PC-3 (cell line): ENCODE results near the gene THRA. TPM values are rescaled to one million over a fixed set of nuclear protein-coding genes. Genes with fewer than 3 reads are reported as not detected.

Experiments used
- ATAC-seq: fragments of 200-7000 bp; cut with Tn5 transposase; 2 replicates; pipeline ENCODE4 v1.9.1; 2020; ENCODE audit warnings: mild to moderate bottlenecking, moderate library complexity
- BruUV-seq: library from RNA; stranded (reverse); fragments of 400-500 nt; replicated peaks from 2 replicates; lab custom pipeline; 2021; lab: Mats Ljungman, UMichigan
- CTCF ChIA-PET: fragments of 300-600 bp; sonication (Branson Sonifier 250); formaldehyde crosslinking; loops from one replicate; lab custom pipeline; 2022; ENCODE audit warnings: antibody characterized with exemption; lab: Charles Lee
- POLR2A ChIA-PET: fragments of 300-600 bp; sonication (Branson Sonifier 250); formaldehyde crosslinking; loops from one replicate; lab custom pipeline; 2022; ENCODE audit warnings: antibody characterized with exemption; ENCODE audit not compliant: unreplicated experiment; lab: Charles Lee
- DNase-seq: peaks from one replicate; pipeline ENCODE4 v3.0.0-alpha.2; 2015
- H2AFZ ChIP-seq: fragments of 300-600 bp; sonication (generic); 2 replicates; pipeline ENCODE4 v1.6.0; 2016; ENCODE audit warnings: antibody characterized with exemption, low read length
- H3F3A ChIP-seq: fragments of 300-600 bp; sonication (generic); one replicate; pipeline ENCODE4 v1.6.0; 2017; ENCODE audit warnings: antibody characterized with exemption, low read length, control low read depth, mild to moderate bottlenecking; ENCODE audit not compliant: unreplicated experiment
- H3K27ac ChIP-seq: fragments of 300-600 bp; sonication (generic); 2 replicates; pipeline ENCODE4 v1.5.1; 2016; ENCODE audit warnings: mild to moderate bottlenecking, low read length
- H3K27me3 ChIP-seq: fragments of 300-600 bp; sonication (generic); 2 replicates; pipeline ENCODE4 v1.6.1; 2016; ENCODE audit warnings: low read length, mixed read lengths
- H3K36me3 ChIP-seq: fragments of 300-600 bp; sonication (generic); 2 replicates; pipeline ENCODE4 v1.6.1; 2016; ENCODE audit warnings: low read depth, mixed run types, low read length, mixed read lengths
- H3K4me1 ChIP-seq: fragments of 300-600 bp; sonication (generic); 2 replicates; pipeline ENCODE4 v1.5.1; 2016; ENCODE audit warnings: low read length; ENCODE audit not compliant: insufficient read depth
- H3K4me2 ChIP-seq: fragments of 300-600 bp; sonication (generic); 2 replicates; pipeline ENCODE4 v1.6.0; 2016; ENCODE audit warnings: low read length
- H3K4me3 ChIP-seq: fragments of 300-600 bp; sonication (generic); 2 replicates; pipeline ENCODE4 v1.5.1; 2016; ENCODE audit warnings: mild to moderate bottlenecking, low read length, mixed read lengths
- H3K79me2 ChIP-seq: fragments of 300-600 bp; sonication (generic); 2 replicates; pipeline ENCODE4 v1.6.1; 2017; ENCODE audit warnings: low read length, mixed read lengths
- H3K9ac ChIP-seq: fragments of 300-600 bp; sonication (generic); 2 replicates; pipeline ENCODE4 v1.6.0; 2016; ENCODE audit warnings: mild to moderate bottlenecking, low read length
- H3K9me2 ChIP-seq: fragments of 300-600 bp; sonication (generic); replicated peaks from 2 replicates; pipeline ENCODE4 v1.6.1; 2016; ENCODE audit warnings: mixed run types, low read length, mixed read lengths
- H3K9me3 ChIP-seq: fragments of 300-600 bp; sonication (generic); 2 replicates; pipeline ENCODE4 v1.6.1; 2016; ENCODE audit warnings: low read length, mixed read lengths
- H4K20me1 ChIP-seq: fragments of 300-600 bp; sonication (generic); 2 replicates; pipeline ENCODE4 v1.6.1; 2016; ENCODE audit warnings: low read length, mixed read lengths
- EZH2 ChIP-seq: fragments of 300-600 bp; sonication (generic); IDR thresholded peaks from one replicate; pipeline ENCODE4 v1.6.1; 2017; ENCODE audit warnings: antibody characterized with exemption, mild to moderate bottlenecking, low read length; ENCODE audit not compliant: unreplicated experiment
- EZH2phosphoT487 ChIP-seq: fragments of 300-600 bp; sonication (generic); IDR thresholded peaks from 2 replicates; pipeline ENCODE4 v1.6.1; 2018; ENCODE audit warnings: mild to moderate bottlenecking, antibody characterized with exemption, low read length, borderline replicate concordance
- intact Hi-C: fragments of 100-400 bp; cut with micrococcal nuclease; formaldehyde crosslinking; loops from 2 replicates; pipeline ENCODE4 v1.9.0; 2023
- total RNA-seq: library from RNA; depleted of rRNA; stranded (reverse); fragments of >200 nt; gene quantifications from 2 replicates; pipeline ENCODE4 v1.2.3, GENCODE V29; 2014
- TF ChIP-seq, protein P1 (sequence below): fragments of 300-600 bp; sonication (generic); conservative IDR thresholded peaks from 2 replicates; pipeline ENCODE4 v1.5.1; 2017; ENCODE audit warnings: antibody characterized with exemption, low read depth, mild to moderate bottlenecking, low read length

The THRA gene
- total RNA-seq, 1 experiment from 2014 or later = 6.6 TPM

GRCh38 chr17:40068584-40068916, 5.8 kb downstream of the THRA start:
- Histone ChIP-seq H3K27ac (no peak overlapping the region), H3K4me2 (peak overlapping the region; percentile 75), H2AFZ (peak overlapping the region; percentile 70), H3K4me3 (peak overlapping the region; percentile 43; the same call in 1 of the 2 replicates), H3K9ac (peak overlapping the region; percentile 32), H3K9me3 (no peaks in the 10 kb centered on the region), H3K27me3 (no peaks in the 10 kb centered on the region), H3K9me2 (no peaks in the 10 kb centered on the region), H3K36me3 (no peaks in the 10 kb centered on the region), H3K4me1 (peaks cover 38% of the 10 kb centered on the region), H4K20me1 (no peaks in the 10 kb centered on the region), H3K79me2 (no peaks in the 10 kb centered on the region), H3F3A (no peaks in the 10 kb centered on the region)
- POLR2A ChIA-PET = interaction anchor here (0.6 kb wide), 1 partner anchor 46 kb away, joined by 4 read pairs; no protein-coding TSS in a partner anchor
- CTCF ChIA-PET = interaction anchor here (0.6 kb wide), 1 partner anchor 277 kb away, joined by 9 read pairs; no protein-coding TSS in a partner anchor
- intact Hi-C loops = no loop called here
- ATAC-seq (no peak), DNase-seq (no peak)
- no peak for TF ChIP-seq EZH2phosphoT487
- TF ChIP-seq, protein P1, sequence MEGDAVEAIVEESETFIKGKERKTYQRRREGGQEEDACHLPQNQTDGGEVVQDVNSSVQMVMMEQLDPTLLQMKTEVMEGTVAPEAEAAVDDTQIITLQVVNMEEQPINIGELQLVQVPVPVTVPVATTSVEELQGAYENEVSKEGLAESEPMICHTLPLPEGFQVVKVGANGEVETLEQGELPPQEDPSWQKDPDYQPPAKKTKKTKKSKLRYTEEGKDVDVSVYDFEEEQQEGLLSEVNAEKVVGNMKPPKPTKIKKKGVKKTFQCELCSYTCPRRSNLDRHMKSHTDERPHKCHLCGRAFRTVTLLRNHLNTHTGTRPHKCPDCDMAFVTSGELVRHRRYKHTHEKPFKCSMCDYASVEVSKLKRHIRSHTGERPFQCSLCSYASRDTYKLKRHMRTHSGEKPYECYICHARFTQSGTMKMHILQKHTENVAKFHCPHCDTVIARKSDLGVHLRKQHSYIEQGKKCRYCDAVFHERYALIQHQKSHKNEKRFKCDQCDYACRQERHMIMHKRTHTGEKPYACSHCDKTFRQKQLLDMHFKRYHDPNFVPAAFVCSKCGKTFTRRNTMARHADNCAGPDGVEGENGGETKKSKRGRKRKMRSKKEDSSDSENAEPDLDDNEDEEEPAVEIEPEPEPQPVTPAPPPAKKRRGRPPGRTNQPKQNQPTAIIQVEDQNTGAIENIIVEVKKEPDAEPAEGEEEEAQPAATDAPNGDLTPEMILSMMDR = no peak
- no TSS peak for BruUV-seq

DNA sequence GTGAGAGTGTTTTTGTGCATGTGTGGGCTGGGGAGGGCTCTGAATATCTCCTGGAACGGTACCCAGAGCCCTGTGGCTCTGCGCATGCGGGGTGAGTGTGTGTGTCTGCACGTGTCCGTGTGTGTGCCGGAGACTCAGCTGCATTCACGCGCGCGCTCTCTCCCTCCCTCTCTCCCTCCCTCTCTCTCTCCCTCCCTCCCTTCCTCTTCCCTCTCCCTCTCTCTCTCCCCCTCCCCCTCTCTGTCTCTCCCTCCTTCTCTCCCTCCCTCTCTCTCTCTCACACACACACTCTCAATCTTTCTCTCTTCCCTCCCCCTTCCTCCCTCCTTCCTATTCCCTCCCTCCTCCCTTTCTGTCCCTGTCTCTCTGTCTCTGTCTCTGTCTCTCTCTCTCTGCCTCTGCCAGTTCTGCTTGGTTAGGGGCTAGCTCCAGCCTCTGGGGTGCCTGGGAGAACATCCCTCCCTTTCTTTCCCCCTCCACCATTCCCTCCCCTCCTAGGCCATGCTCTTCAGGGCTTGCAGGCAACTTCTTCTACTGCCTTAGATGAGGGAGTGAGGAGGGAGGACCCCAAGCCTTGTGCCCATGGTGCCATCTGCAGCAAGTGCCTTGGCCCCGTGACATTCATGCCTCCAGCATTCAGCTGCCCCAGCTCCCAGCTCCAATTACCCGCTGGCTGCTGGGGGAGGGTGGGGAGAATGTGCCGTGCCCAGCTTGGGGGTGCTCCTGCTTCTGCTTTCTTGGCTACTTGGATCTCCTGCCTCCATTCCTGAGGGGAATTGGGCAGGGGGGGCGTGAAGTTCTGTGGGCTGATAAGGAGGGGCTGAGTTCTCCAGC, 6.4 kb downstream of the THRA start:
- peak overlapping the region; percentile 70 for H2AFZ ChIP-seq
- intact Hi-C loops = no loop called here
- H3K9me2 ChIP-seq = no peaks in the 10 kb centered on the region
- ChIA-PET POLR2A (interaction anchor here (0.6 kb wide), 1 partner anchor 45 kb away, joined by 4 read pairs; no protein-coding TSS in a partner anchor), CTCF (interaction anchor here (0.6 kb wide), 1 partner anchor 276 kb away, joined by 9 read pairs; no protein-coding TSS in a partner anchor)
- ATAC-seq = peak; percentile 44
- H3K4me1 ChIP-seq = peaks cover 35% of the 10 kb centered on the region
- TF ChIP-seq, protein P1 = no peak
- TF ChIP-seq EZH2 = no peak
- peak overlapping the region; percentile 43; the same call in 1 of the 2 replicates for H3K4me3 ChIP-seq
- peak overlapping the region; percentile 32 for H3K9ac ChIP-seq
- no peaks in the 10 kb centered on the region for H3K79me2 ChIP-seq
- BruUV-seq = no TSS peak
- H3K4me2 ChIP-seq = peak overlapping the region; percentile 75
- H3F3A ChIP-seq = no peaks in the 10 kb centered on the region
- H3K9me3 ChIP-seq = no peaks in the 10 kb centered on the region
- H3K27me3 ChIP-seq = no peaks in the 10 kb centered on the region
- H3K36me3 ChIP-seq = no peaks in the 10 kb centered on the region
- peak; percentile 25 for DNase-seq
- H4K20me1 ChIP-seq = no peaks in the 10 kb centered on the region
- no peak overlapping the region for H3K27ac ChIP-seq
